Measurements from ENCODE around the gene TMEM209. TPM values are rescaled to one million over a fixed set of nuclear protein-coding genes. Genes with fewer than 3 reads are reported as not detected.

TMEM209 gene
- total RNA-seq, 1 donor from 2014 or later = 15.4 TPM

GRCh38 chr7:130181263-130181605, 24.0 kb downstream of the TMEM209 start:
- H3K4me3 Mint-ChIP-seq (ENCODE audit: unreplicated experiment) = no peak overlapping the region
- no peaks in the 10 kb centered on the region for H3K27me3 Mint-ChIP-seq (ENCODE audit: unreplicated experiment)
- no peaks in the 10 kb centered on the region for H3K36me3 Mint-ChIP-seq (ENCODE audit: unreplicated experiment)
- no peaks in the 10 kb centered on the region for H3K9me3 Mint-ChIP-seq (ENCODE audit: unreplicated experiment)
- TF ChIP-seq, protein P1, sequence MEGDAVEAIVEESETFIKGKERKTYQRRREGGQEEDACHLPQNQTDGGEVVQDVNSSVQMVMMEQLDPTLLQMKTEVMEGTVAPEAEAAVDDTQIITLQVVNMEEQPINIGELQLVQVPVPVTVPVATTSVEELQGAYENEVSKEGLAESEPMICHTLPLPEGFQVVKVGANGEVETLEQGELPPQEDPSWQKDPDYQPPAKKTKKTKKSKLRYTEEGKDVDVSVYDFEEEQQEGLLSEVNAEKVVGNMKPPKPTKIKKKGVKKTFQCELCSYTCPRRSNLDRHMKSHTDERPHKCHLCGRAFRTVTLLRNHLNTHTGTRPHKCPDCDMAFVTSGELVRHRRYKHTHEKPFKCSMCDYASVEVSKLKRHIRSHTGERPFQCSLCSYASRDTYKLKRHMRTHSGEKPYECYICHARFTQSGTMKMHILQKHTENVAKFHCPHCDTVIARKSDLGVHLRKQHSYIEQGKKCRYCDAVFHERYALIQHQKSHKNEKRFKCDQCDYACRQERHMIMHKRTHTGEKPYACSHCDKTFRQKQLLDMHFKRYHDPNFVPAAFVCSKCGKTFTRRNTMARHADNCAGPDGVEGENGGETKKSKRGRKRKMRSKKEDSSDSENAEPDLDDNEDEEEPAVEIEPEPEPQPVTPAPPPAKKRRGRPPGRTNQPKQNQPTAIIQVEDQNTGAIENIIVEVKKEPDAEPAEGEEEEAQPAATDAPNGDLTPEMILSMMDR (IDR thresholded peaks at IDR 0.05; ENCODE audit: partially characterized antibody, unreplicated experiment) = no peak
- no peak for DNase-seq
- no peak overlapping the region for H3K27ac Mint-ChIP-seq (ENCODE audit: unreplicated experiment)
- H3K4me1 Mint-ChIP-seq (ENCODE audit: low read depth, unreplicated experiment) = no peaks in the 10 kb centered on the region

DNA sequence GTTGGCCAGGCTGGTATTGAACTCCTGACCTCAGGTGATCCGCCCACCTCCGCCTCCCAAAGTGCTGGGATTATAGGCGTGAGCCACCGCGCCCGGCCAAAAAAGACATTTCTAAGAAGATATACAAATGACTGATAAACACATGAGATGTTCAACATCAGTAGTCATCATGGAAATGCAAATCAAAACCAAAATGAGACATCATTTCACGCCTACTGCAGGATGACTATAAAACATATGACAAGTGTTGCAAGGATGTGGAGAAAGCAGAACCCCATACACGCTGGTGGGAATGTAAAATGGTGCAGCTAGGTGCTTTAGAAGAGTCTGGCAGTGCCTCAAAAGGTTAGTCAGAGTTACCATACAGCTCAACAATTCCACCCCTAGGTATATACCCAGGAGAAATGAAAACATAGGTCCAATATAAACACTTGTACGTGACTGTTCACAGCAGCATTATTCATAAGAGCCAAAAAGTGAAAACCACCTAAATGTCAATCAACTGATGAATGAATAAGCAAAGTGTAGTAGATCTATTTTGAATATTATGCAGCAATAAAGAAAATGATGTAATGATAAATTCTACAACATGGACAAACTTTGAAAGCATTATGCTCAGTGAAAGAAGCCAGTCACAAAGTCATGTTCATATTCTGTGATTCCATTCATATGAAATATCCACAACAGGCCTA, 24.5 kb downstream of the TMEM209 start:
- TF ChIP-seq, protein P1 (IDR thresholded peaks at IDR 0.05; ENCODE audit: partially characterized antibody, unreplicated experiment) = no peak
- H3K4me3 Mint-ChIP-seq (ENCODE audit: unreplicated experiment) = no peak overlapping the region
- H3K27me3 Mint-ChIP-seq (ENCODE audit: unreplicated experiment) = no peaks in the 10 kb centered on the region
- H3K4me1 Mint-ChIP-seq (ENCODE audit: low read depth, unreplicated experiment) = no peaks in the 10 kb centered on the region
- no peak for DNase-seq
- H3K9me3 Mint-ChIP-seq (ENCODE audit: unreplicated experiment) = no peaks in the 10 kb centered on the region
- H3K27ac Mint-ChIP-seq (ENCODE audit: unreplicated experiment) = no peak overlapping the region
- no peaks in the 10 kb centered on the region for H3K36me3 Mint-ChIP-seq (ENCODE audit: unreplicated experiment)

DNA sequence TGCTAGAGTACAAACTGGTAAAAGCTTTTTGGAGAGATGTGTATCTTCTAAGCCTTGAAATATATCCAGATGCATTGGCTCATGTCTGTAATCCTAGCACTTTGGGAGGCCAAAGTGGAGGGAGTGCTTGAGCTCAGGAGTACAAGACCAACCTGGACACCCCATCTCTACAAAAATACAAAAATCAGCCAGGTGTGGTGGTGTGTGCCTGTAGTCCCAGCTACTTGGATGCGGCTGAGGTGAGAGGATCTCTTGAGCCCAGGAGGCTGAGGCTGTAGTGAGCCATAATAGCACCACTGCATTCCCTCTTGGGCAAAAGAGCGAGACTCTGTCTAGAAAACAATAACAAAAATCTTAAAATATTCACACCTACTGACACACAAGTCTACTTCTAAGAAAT, 25.6 kb downstream of the TMEM209 start:
- DNase-seq = no peak
- no peak overlapping the region for H3K27ac Mint-ChIP-seq (ENCODE audit: unreplicated experiment)
- no peaks in the 10 kb centered on the region for H3K4me1 Mint-ChIP-seq (ENCODE audit: low read depth, unreplicated experiment)
- H3K36me3 Mint-ChIP-seq (ENCODE audit: unreplicated experiment) = no peaks in the 10 kb centered on the region
- no peak overlapping the region for H3K4me3 Mint-ChIP-seq (ENCODE audit: unreplicated experiment)
- H3K9me3 Mint-ChIP-seq (ENCODE audit: unreplicated experiment) = no peaks in the 10 kb centered on the region
- TF ChIP-seq, protein P1 (IDR thresholded peaks at IDR 0.05; ENCODE audit: partially characterized antibody, unreplicated experiment) = no peak
- peaks cover 2% of the 10 kb centered on the region for H3K27me3 Mint-ChIP-seq (ENCODE audit: unreplicated experiment)

DNA sequence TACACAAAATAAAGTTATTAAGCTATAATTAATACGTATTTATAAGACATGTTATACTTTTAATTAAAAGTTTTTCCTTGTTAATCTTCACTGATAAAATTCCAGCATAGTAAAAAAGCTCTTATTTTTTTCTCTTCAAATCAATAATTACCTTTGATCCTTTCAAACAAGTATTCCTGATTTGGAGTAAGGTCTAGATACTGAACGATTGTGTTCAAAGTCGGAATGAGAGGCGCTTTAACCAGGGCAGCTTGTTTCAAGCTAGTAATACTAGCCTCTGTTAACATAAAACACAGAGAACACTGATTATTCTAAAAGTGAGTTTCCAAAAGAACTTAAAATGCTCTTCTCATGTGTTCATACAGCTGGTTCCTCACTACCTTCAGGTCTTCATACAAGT, 27.0 kb downstream of the TMEM209 start:
- no peaks in the 10 kb centered on the region for H3K4me1 Mint-ChIP-seq (ENCODE audit: low read depth, unreplicated experiment)
- TF ChIP-seq, protein P1 (IDR thresholded peaks at IDR 0.05; ENCODE audit: partially characterized antibody, unreplicated experiment) = no peak
- no peak for DNase-seq
- H3K4me3 Mint-ChIP-seq (ENCODE audit: unreplicated experiment) = no peak overlapping the region
- no peaks in the 10 kb centered on the region for H3K9me3 Mint-ChIP-seq (ENCODE audit: unreplicated experiment)
- H3K27ac Mint-ChIP-seq (ENCODE audit: unreplicated experiment) = no peak overlapping the region
- peaks cover 2% of the 10 kb centered on the region for H3K27me3 Mint-ChIP-seq (ENCODE audit: unreplicated experiment)
- no peaks in the 10 kb centered on the region for H3K36me3 Mint-ChIP-seq (ENCODE audit: unreplicated experiment)

DNA sequence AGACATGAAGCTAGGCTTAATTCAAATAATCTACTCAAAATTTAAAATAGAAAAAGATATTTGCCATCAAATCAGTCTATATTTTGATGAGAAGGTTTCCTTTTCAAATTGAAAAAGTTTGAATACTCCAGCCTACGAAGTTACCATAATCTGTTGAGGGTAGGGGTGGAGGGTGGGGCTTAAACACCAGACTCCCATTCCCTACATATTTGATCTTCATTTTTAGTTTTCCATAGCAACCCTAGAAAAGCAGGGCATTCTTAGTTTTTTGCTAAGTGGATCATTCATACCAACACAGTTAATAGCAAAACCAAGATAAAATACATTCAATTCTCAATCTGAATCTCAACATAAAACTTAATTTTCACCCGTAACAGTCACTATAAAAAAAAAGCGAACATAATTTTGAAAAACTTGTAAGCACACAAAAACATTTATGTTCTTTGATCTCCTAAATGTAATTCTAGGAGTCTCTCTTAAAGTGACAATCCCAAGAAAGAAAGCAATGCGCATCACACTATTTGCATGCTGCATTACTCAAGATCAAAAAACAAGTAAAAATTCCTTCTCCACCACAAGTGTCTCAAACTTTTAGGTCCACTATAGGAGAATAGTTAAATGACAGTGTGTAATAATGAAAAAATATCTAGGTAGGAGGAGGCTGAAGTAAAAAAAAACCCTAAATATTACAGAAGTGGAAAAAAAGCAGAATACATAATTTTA, 30.8 kb downstream of the TMEM209 start:
- TF ChIP-seq, protein P1 (IDR thresholded peaks at IDR 0.05; ENCODE audit: partially characterized antibody, unreplicated experiment) = no peak
- Mint-ChIP-seq H3K9me3 (ENCODE audit: unreplicated experiment) (no peaks in the 10 kb centered on the region), H3K27me3 (ENCODE audit: unreplicated experiment) (peaks cover 2% of the 10 kb centered on the region), H3K27ac (ENCODE audit: unreplicated experiment) (no peak overlapping the region), H3K4me1 (ENCODE audit: low read depth, unreplicated experiment) (peaks cover 12% of the 10 kb centered on the region), H3K4me3 (ENCODE audit: unreplicated experiment) (no peak overlapping the region), H3K36me3 (ENCODE audit: unreplicated experiment) (no peaks in the 10 kb centered on the region)
- no peak for DNase-seq
